HepG2 (cell line): ENCODE data around the gene DGKB. TPM values are rescaled to one million over a fixed set of nuclear protein-coding genes. Genes with fewer than 3 reads are reported as not detected.

Experiments
- ATAC-seq: fragments of 200-7000 bp; cut with Tn5 transposase; 3 replicates; pipeline ENCODE4 v1.9.1; 2020; ENCODE audit warnings: mild to moderate bottlenecking, moderate library complexity
- BruUV-seq: library from RNA; stranded (reverse); fragments of 400-500 nt; replicated peaks from 2 replicates; lab custom pipeline; 2021; lab: Mats Ljungman, UMichigan
- CTCF ChIA-PET: fragments of 300-600 bp; formaldehyde crosslinking; extraction: SDS; loops from one replicate; lab custom pipeline; 2021; ENCODE audit warnings: low total read pairs, inconsistent platforms, low intra/inter-chr PET ratio; lab: Yijun Ruan, JAX
- POLR2A ChIA-PET: fragments of 350-600 bp; sonication (Branson Sonifier 250); formaldehyde crosslinking; loops from one replicate; lab custom pipeline; 2020; ENCODE audit warnings: antibody characterized with exemption, inconsistent platforms; lab: Yijun Ruan, JAX
- DNase-seq: peaks from one replicate; pipeline ENCODE4 v3.0.0-alpha.2; 2015; ENCODE audit warnings: low spot score
- FAIRE-seq: peaks from 3 replicates; lab custom pipeline; 2011; peaks lifted over from hg19 to GRCh38; lab: Jason Lieb, UNC
- H2AFZ ChIP-seq: one replicate; pipeline ENCODE4 v1.6.1; 2011; ENCODE audit warnings: low read length, inconsistent platforms
- H3K27ac ChIP-seq: fragments of 300-600 bp; 3 replicates; pipeline ENCODE4 v1.8.0; 2011; ENCODE audit warnings: mixed run types, mild to moderate bottlenecking, mixed read lengths, low read length, inconsistent platforms; ENCODE audit not compliant: insufficient read depth; ENCODE audit errors: extremely low read length
- H3K27me3 ChIP-seq, 2 experiments: fragments of 200-600 bp in 1 of 2; 2 replicates in 1 of 2; 3 replicates in 1 of 2; pipeline versions ENCODE4 v1.6.0 to v1.8.0; 2011; ENCODE audit warnings: low read length in 2 of 2, mild to moderate bottlenecking in 2 of 2, moderate library complexity in 2 of 2, inconsistent platforms in 1 of 2; ENCODE audit not compliant: insufficient read depth in 2 of 2, control insufficient read depth in 1 of 2
- H3K36me3 ChIP-seq, 2 experiments: fragments of 200-600 bp in 1 of 2; replicated peaks in 1 of 2; 2 replicates in 1 of 2; 3 replicates in 1 of 2; pipeline versions ENCODE4 v1.5.1 to v1.8.0; 2011; ENCODE audit warnings: low read length in 2 of 2, inconsistent platforms in 1 of 2; ENCODE audit not compliant: insufficient read depth in 2 of 2, control insufficient read depth in 1 of 2
- H3K4me1 ChIP-seq: 2 replicates; pipeline ENCODE4 v1.5.1; 2012; ENCODE audit warnings: low read length, inconsistent platforms; ENCODE audit not compliant: insufficient read depth
- H3K4me2 ChIP-seq: 2 replicates; pipeline ENCODE4 v1.6.0; 2011; ENCODE audit warnings: low read depth, low read length, inconsistent platforms
- H3K4me3 ChIP-seq, 3 experiments: fragments of 200-600 bp in 1 of 3; sonication (generic), shearing (Covaris generic) in 1 of 3; replicated peaks in 1 of 3; 2 replicates each; pipeline ENCODE4 v1.5.1; 2011 to 2016; ENCODE audit warnings: low read length in 3 of 3, inconsistent platforms in 2 of 3, low read depth in 2 of 3, mild to moderate bottlenecking in 2 of 3, control low read depth in 1 of 3, mixed read lengths in 1 of 3; ENCODE audit not compliant: insufficient read depth in 1 of 3
- H3K79me2 ChIP-seq: one replicate; pipeline ENCODE4 v1.6.1; 2011; ENCODE audit warnings: low read length, inconsistent platforms; ENCODE audit not compliant: insufficient read depth
- H3K9ac ChIP-seq: 2 replicates; pipeline ENCODE4 v1.6.0; 2011; ENCODE audit warnings: mild to moderate bottlenecking, low read depth, low read length, inconsistent platforms; ENCODE audit not compliant: insufficient read depth
- H3K9me3 ChIP-seq: 2 replicates; pipeline ENCODE4 v1.5.1; 2012; ENCODE audit warnings: mild to moderate bottlenecking, low read length
- H4K20me1 ChIP-seq: 2 replicates; pipeline ENCODE4 v1.6.0; 2011; ENCODE audit warnings: inconsistent platforms, mild to moderate bottlenecking, low read length, moderate library complexity; ENCODE audit not compliant: insufficient read depth
- CBX1 ChIP-seq: IDR thresholded peaks from one replicate; pipeline ENCODE4 v1.6.1; 2016; ENCODE audit warnings: antibody characterized with exemption, low read depth
- MAFG ChIP-seq: sonication (generic); formaldehyde crosslinking; IDR thresholded peaks from 2 replicates; pipeline ENCODE4 v1.5.1; 2020; ENCODE audit warnings: mild to moderate bottlenecking, missing genetic modification reagents
- PCBP1 ChIP-seq: fragments of 200-400 bp; formaldehyde crosslinking; IDR thresholded peaks from 2 replicates; pipeline ENCODE4 v1.6.1; 2017; ENCODE audit warnings: mild to moderate bottlenecking, low read depth, low read length, borderline replicate concordance
- SATB2 ChIP-seq: sonication (generic); formaldehyde crosslinking; IDR thresholded peaks from 2 replicates; pipeline ENCODE4 v1.5.0; 2020; ENCODE audit warnings: missing genetic modification reagents
- SETDB1 ChIP-seq: sonication (generic); formaldehyde crosslinking; IDR thresholded peaks from 2 replicates; pipeline ENCODE4 v1.5.1; 2020; ENCODE audit warnings: missing genetic modification reagents, mild to moderate bottlenecking, borderline replicate concordance
- SNAPC5 ChIP-seq: sonication (generic); formaldehyde crosslinking; IDR thresholded peaks from 2 replicates; pipeline ENCODE4 v1.8.1; 2023; ENCODE audit warnings: mild to moderate bottlenecking, missing genetic modification reagents, borderline replicate concordance
- ZNF205 ChIP-seq: IDR thresholded peaks from 2 replicates; pipeline ENCODE4 v1.6.1; 2018; ENCODE audit warnings: missing biosample characterization, missing genetic modification reagents
- ZNF280B ChIP-seq: sonication (generic); formaldehyde crosslinking; IDR thresholded peaks from 2 replicates; pipeline ENCODE4 v1.5.0; 2020; ENCODE audit warnings: missing genetic modification reagents, mild to moderate bottlenecking, borderline replicate concordance
- ZNF430 ChIP-seq: sonication (generic); formaldehyde crosslinking; IDR thresholded peaks from 2 replicates; pipeline ENCODE4 v1.9.0; 2021; ENCODE audit warnings: mild to moderate bottlenecking, missing genetic modification reagents
- ZNF496 ChIP-seq: sonication (generic); formaldehyde crosslinking; IDR thresholded peaks from 2 replicates; pipeline ENCODE4 v1.8.1; 2023; ENCODE audit warnings: mild to moderate bottlenecking, moderate library complexity, missing genetic modification reagents; ENCODE audit not compliant: insufficient replicate concordance
- ZNF563 ChIP-seq: sonication (generic); formaldehyde crosslinking; IDR thresholded peaks from 2 replicates; pipeline ENCODE4 v1.8.0; 2022; ENCODE audit warnings: mild to moderate bottlenecking, moderate library complexity, missing genetic modification reagents
- ZNF678 ChIP-seq: sonication (generic); formaldehyde crosslinking; IDR thresholded peaks from 2 replicates; pipeline ENCODE4 v1.4.0; 2020; ENCODE audit warnings: mild to moderate bottlenecking, missing genetic modification reagents
- WGBS: methylation state at CpG from one replicate; pipeline ENCODE4 v1.1.6; 2017; ENCODE audit warnings: low lambda C conversion rate; 5-methylcytosine and 5-hydroxymethylcytosine counted together
- in situ Hi-C: cut with HindIII; loops from 2 replicates; pipeline ENCODE4 v1.10.0; 2017; ENCODE audit warnings: low pct_unique_long_range_greater_than_20kb; ENCODE audit not compliant: extremely low pct_ligation_motif_present
- intact Hi-C: fragments of 100-400 bp; cut with micrococcal nuclease; formaldehyde crosslinking; loops from one replicate; pipeline ENCODE4 v1.10.0; 2022; ENCODE audit not compliant: unreplicated experiment
- polyA plus RNA-seq, 8 experiments: library from polyadenylated mRNA; depleted of rRNA in 3 of 8; stranded (reverse) in 7 of 8; unstranded in 1 of 8; fragments of >200 nt; fragmentation: Illumina TruSeq in 4 of 8; extraction: Trizol in 4 of 8; gene quantifications; 2 replicates each; pipeline versions ENCODE4 v1.2.1 to v1.2.3, GENCODE V29; 2011 to 2016; ENCODE audit warnings: low read depth in 4 of 8, missing spikeins in 1 of 8, mixed read lengths in 1 of 8; ENCODE audit not compliant: insufficient read depth in 1 of 8
- total RNA-seq, 5 experiments: library from RNA; depleted of rRNA; stranded (reverse); fragments of >200 nt; fragmentation: Illumina TruSeq; extraction: Trizol; gene quantifications; 2 replicates each; pipeline ENCODE4 v1.2.3, GENCODE V29; 2016; ENCODE audit warnings: low read depth in 1 of 5
- TF ChIP-seq, protein P1 (sequence below): sonication (generic); formaldehyde crosslinking; IDR thresholded peaks from 2 replicates; pipeline ENCODE4 v1.4.0; 2020; ENCODE audit warnings: missing genetic modification reagents
- TF ChIP-seq, protein P2 (sequence below): sonication (generic); formaldehyde crosslinking; IDR thresholded peaks from 2 replicates; pipeline ENCODE4 v1.5.1; 2020; ENCODE audit warnings: mild to moderate bottlenecking, missing genetic modification reagents

The DGKB gene
- total and polyA plus RNA-seq, 2 of the 13 experiments (the other 11 are each of a cell fraction or from before 2014, with no cell fraction given): not detected

DNA sequence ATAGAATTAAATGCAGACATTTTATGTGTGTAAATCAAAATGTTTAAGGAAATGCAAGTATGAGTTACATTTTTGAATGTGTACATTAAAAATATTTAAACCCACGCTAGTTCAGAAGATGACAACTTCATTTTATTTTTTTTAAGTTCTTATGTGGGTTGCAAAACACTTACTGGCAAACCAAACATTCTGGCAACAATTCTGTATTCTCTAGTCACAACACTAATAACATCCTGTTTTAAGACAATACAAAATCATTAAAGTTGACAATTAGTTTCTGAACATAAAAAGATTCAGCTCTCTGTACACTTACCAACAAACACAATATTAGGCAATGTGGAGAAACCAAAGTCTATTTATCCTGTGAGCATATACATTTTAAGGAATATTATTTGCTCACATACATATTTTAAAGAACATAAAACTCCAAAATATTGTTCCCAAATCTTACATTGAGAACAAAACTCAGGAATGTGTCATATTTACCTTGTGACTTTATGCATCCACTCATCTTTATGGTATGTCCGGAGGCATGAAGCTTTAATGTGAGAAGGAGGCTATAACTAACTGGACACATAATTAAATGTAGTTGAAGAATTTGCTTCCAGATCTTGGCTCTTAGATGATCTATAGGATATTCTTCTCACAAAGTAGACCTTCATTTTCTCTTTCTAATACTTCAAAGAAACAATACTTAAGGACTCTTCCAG lies 134.7 kb downstream of the DGKB start:
- Histone ChIP-seq H4K20me1 (no peaks in the 10 kb centered on the region), H3K27ac (no peak overlapping the region), H2AFZ (no peak overlapping the region), H3K36me3 (no peaks in the 10 kb centered on the region), H3K4me1 (no peaks in the 10 kb centered on the region), H3K4me3 (no peak overlapping the region), H3K4me2 (no peak overlapping the region), H3K9me3 (peaks cover 65% of the 10 kb centered on the region), H3K27me3 (no peaks in the 10 kb centered on the region), H3K79me2 (no peaks in the 10 kb centered on the region), H3K9ac (no peak overlapping the region)
- ChIA-PET POLR2A (no interaction called here), CTCF (no interaction called here)
- intact Hi-C loops: no loop called here
- ATAC-seq (no peak), DNase-seq (no peak), FAIRE-seq (no peak)
- in situ Hi-C loops: no loop called here
- BruUV-seq: no TSS peak
- 40% methylated on average over 2 of the region's 2 CpGs for WGBS
- TF ChIP-seq ZNF563 (CRISPR knock-in tag) (no peak), ZNF205 (CRISPR knock-in tag) (no peak), CBX1 (no peak), ZNF496 (CRISPR knock-in tag) (no peak), SNAPC5 (CRISPR knock-in tag) (no peak), PCBP1 (no peak), MAFG (CRISPR knock-in tag) (no peak)
- TF ChIP-seq, all 625 proteins: peak for 0

DNA sequence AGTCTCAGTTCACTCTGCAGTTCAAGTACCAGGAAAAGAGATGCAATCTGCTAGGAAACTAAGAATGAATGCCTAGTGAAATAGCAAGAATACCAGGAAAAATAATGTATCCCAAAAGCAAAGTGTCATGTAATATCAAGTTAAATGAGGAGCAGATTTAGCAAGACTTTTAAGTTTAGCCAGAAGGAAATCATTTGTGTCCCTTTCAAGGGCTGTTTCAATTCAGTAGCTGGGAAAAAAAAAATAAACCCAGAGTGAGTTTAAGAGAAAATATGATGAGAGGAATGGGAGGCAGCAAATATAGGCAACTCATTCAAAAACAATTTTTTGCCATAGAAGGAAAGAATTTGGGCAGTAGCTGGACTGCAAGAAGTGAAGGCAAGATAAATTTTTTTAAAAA lies 135.8 kb downstream of the DGKB start:
- Histone ChIP-seq H3K27ac (no peak overlapping the region), H3K4me1 (no peaks in the 10 kb centered on the region), H3K36me3 (no peaks in the 10 kb centered on the region), H3K4me3 (no peak overlapping the region), H3K9me3 (peaks cover 58% of the 10 kb centered on the region), H2AFZ (no peak overlapping the region), H3K79me2 (no peaks in the 10 kb centered on the region), H3K4me2 (no peak overlapping the region), H3K9ac (no peak overlapping the region), H4K20me1 (no peaks in the 10 kb centered on the region), H3K27me3 (no peaks in the 10 kb centered on the region)
- ChIA-PET POLR2A (no interaction called here), CTCF (no interaction called here)
- DNase-seq (no peak), ATAC-seq (no peak), FAIRE-seq (no peak)
- in situ Hi-C loops (no loop called here), intact Hi-C loops (no loop called here)
- no TSS peak for BruUV-seq
- TF ChIP-seq ZNF280B (no peak), ZNF430 (no peak), SATB2 (CRISPR knock-in tag) (no peak), ZNF678 (no peak), SETDB1 (no peak)
- TF ChIP-seq, protein P1, sequence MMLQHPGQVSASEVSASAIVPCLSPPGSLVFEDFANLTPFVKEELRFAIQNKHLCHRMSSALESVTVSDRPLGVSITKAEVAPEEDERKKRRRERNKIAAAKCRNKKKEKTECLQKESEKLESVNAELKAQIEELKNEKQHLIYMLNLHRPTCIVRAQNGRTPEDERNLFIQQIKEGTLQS (CRISPR knock-in tag): no peak
- TF ChIP-seq, protein P2, sequence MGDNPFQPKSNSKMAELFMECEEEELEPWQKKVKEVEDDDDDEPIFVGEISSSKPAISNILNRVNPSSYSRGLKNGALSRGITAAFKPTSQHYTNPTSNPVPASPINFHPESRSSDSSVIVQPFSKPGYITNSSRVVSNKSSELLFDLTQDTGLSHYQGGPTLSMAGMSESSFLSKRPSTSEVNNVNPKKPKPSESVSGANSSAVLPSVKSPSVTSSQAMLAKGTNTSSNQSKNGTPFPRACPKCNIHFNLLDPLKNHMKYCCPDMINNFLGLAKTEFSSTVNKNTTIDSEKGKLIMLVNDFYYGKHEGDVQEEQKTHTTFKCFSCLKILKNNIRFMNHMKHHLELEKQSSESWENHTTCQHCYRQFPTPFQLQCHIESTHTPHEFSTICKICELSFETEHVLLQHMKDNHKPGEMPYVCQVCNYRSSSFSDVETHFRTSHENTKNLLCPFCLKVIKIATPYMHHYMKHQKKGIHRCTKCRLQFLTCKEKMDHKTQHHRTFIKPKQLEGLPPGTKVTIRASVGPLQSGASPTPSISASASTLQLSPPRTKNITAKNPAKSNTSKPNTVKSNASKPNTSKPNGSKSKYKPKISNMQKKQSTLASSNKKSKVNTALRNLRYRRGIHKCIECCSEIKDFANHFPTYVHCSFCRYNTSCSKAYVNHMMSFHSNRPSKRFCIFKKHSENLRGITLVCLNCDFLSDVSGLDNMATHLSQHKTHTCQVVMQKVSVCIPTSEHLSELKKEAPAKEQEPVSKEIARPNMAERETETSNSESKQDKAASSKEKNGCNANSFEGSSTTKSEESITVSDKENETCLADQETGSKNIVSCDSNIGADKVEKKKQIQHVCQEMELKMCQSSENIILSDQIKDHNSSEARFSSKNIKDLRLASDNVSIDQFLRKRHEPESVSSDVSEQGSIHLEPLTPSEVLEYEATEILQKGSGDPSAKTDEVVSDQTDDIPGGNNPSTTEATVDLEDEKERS: no peak
